ENCODE measurements around the gene ACAD10. TPM values are rescaled to one million over a fixed set of nuclear protein-coding genes. Genes with fewer than 3 reads are reported as not detected.
A peak's percentile ranks its signal among the peaks of the same experiment; 100 is the strongest.

Gene ACAD10
- total and polyA plus RNA-seq, 2 of the 13 experiments (the other 11 are each of a cell fraction or from before 2014, with no cell fraction given) = 15.2 to 16.3 TPM

- TF ChIP-seq, protein P1, sequence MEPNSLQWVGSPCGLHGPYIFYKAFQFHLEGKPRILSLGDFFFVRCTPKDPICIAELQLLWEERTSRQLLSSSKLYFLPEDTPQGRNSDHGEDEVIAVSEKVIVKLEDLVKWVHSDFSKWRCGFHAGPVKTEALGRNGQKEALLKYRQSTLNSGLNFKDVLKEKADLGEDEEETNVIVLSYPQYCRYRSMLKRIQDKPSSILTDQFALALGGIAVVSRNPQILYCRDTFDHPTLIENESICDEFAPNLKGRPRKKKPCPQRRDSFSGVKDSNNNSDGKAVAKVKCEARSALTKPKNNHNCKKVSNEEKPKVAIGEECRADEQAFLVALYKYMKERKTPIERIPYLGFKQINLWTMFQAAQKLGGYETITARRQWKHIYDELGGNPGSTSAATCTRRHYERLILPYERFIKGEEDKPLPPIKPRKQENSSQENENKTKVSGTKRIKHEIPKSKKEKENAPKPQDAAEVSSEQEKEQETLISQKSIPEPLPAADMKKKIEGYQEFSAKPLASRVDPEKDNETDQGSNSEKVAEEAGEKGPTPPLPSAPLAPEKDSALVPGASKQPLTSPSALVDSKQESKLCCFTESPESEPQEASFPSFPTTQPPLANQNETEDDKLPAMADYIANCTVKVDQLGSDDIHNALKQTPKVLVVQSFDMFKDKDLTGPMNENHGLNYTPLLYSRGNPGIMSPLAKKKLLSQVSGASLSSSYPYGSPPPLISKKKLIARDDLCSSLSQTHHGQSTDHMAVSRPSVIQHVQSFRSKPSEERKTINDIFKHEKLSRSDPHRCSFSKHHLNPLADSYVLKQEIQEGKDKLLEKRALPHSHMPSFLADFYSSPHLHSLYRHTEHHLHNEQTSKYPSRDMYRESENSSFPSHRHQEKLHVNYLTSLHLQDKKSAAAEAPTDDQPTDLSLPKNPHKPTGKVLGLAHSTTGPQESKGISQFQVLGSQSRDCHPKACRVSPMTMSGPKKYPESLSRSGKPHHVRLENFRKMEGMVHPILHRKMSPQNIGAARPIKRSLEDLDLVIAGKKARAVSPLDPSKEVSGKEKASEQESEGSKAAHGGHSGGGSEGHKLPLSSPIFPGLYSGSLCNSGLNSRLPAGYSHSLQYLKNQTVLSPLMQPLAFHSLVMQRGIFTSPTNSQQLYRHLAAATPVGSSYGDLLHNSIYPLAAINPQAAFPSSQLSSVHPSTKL (CRISPR knock-in tag; IDR thresholded peaks at IDR 0.05) = peak; percentile 40; the same call in 1 of the 2 replicates
- TF ChIP-seq CBX2 (IDR thresholded peaks at IDR 0.05; ENCODE audit: low read depth, low read length) (no peak), CBX2 (CRISPR knock-in tag; IDR thresholded peaks at IDR 0.05; ENCODE audit: low read depth) (no peak), RFX1 (IDR thresholded peaks at IDR 0.05) (no peak), NONO (IDR thresholded peaks at IDR 0.05) (no peak), NONO (CRISPR knock-in tag; conservative IDR thresholded peaks at IDR 0.05) (0 out of 2 replicates have a peak, but pooled peaks have one; percentile 20), ZNF407 (CRISPR knock-in tag; IDR thresholded peaks at IDR 0.05; ENCODE audit: not compliant biosample characterization) (no peak), ZSCAN29 (CRISPR knock-in tag; conservative IDR thresholded peaks at IDR 0.05) (no peak), ZFYVE20 (CRISPR knock-in tag; IDR thresholded peaks at IDR 0.05; ENCODE audit: borderline replicate concordance, low read depth) (no peak)
- TF ChIP-seq, protein P2, sequence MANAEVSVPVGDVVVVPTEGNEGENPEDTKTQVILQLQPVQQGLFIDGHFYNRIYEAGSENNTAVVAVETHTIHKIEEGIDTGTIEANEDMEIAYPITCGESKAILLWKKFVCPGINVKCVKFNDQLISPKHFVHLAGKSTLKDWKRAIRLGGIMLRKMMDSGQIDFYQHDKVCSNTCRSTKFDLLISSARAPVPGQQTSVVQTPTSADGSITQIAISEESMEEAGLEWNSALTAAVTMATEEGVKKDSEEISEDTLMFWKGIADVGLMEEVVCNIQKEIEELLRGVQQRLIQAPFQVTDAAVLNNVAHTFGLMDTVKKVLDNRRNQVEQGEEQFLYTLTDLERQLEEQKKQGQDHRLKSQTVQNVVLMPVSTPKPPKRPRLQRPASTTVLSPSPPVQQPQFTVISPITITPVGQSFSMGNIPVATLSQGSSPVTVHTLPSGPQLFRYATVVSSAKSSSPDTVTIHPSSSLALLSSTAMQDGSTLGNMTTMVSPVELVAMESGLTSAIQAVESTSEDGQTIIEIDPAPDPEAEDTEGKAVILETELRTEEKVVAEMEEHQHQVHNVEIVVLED (CRISPR knock-in tag; IDR thresholded peaks at IDR 0.05; ENCODE audit: borderline replicate concordance) = 0 out of 2 replicates have a peak, but pooled peaks have one; percentile 32
- TF ChIP-seq, protein P3, sequence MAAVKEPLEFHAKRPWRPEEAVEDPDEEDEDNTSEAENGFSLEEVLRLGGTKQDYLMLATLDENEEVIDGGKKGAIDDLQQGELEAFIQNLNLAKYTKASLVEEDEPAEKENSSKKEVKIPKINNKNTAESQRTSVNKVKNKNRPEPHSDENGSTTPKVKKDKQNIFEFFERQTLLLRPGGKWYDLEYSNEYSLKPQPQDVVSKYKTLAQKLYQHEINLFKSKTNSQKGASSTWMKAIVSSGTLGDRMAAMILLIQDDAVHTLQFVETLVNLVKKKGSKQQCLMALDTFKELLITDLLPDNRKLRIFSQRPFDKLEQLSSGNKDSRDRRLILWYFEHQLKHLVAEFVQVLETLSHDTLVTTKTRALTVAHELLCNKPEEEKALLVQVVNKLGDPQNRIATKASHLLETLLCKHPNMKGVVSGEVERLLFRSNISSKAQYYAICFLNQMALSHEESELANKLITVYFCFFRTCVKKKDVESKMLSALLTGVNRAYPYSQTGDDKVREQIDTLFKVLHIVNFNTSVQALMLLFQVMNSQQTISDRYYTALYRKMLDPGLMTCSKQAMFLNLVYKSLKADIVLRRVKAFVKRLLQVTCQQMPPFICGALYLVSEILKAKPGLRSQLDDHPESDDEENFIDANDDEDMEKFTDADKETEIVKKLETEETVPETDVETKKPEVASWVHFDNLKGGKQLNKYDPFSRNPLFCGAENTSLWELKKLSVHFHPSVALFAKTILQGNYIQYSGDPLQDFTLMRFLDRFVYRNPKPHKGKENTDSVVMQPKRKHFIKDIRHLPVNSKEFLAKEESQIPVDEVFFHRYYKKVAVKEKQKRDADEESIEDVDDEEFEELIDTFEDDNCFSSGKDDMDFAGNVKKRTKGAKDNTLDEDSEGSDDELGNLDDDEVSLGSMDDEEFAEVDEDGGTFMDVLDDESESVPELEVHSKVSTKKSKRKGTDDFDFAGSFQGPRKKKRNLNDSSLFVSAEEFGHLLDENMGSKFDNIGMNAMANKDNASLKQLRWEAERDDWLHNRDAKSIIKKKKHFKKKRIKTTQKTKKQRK (IDR thresholded peaks at IDR 0.05; ENCODE audit: low read length) = no peak
These were observed 88.1 kb downstream of the ACAD10 start (continued) for GRCh38 chr12:111773801-111774551.

Data from HepG2 (cell line).